Globus pallidus (tissue), 1 donor: Measurements from ENCODE around the gene SLC4A9.
"Not testable (repeated sequence)": the region's sequence is repeated elsewhere in the genome, so short reads cannot be mapped to it uniquely, and the experiment has no call there.

Source experiments
- DNase-seq: peaks from one replicate; pipeline ENCODE4 v3.0.0-alpha.2; 2015; ENCODE audit warnings: low spot score

The SLC4A9 gene

GRCh38 chr5:140400730-140401361 is 40.9 kb downstream of the SLC4A9 start:
- peak; percentile 98 for DNase-seq

- DNase-seq, result peak; percentile 99
These were observed 41.6 kb downstream of the SLC4A9 start, which contains the start of gene ANKHD1 for GRCh38 chr5:140401362-140402257. Gene ANKHD1, plus strand, starts transcription at chr5:140401833. Its CDS starts 135 bp downstream, at chr5:140401968.

GRCh38 chr5:140402258-140403074 is 42.5 kb downstream of the SLC4A9 start:
- DNase-seq, result peak; percentile 19

- DNase-seq, result no peak
These were observed 43.6 kb downstream of the SLC4A9 start for GRCh38 chr5:140403613-140404012.

GRCh38 chr5:140408750-140409241 is 48.8 kb downstream of the SLC4A9 start:
- DNase-seq, result no peak

GRCh38 chr5:140413230-140413629 is 53.2 kb downstream of the SLC4A9 start:
- DNase-seq, result no peak

- DNase-seq, result no peak
These were observed 57.2 kb downstream of the SLC4A9 start for GRCh38 chr5:140417235-140417634.

- no peak for DNase-seq
These were observed 59.0 kb downstream of the SLC4A9 start for GRCh38 chr5:140418862-140419520.

- DNase-seq, result no peak
These were observed 60.2 kb downstream of the SLC4A9 start for GRCh38 chr5:140420226-140420570.

GRCh38 chr5:140420665-140421361 is 60.8 kb downstream of the SLC4A9 start:
- DNase-seq, result no peak

- DNase-seq, result not testable (repeated sequence)
These were observed 61.4 kb downstream of the SLC4A9 start for GRCh38 chr5:140421375-140421774.

- no peak for DNase-seq
These were observed 63.6 kb downstream of the SLC4A9 start for GRCh38 chr5:140423609-140424008.

- DNase-seq, result no peak
These were observed 64.1 kb downstream of the SLC4A9 start for GRCh38 chr5:140424135-140424534.
